Astrocyte (in vitro differentiated cells and primary cell): ENCODE results near the gene OPCML.

Experiments used
- EZH2 ChIP-seq: IDR thresholded peaks from 2 replicates; pipeline ENCODE4 v1.6.1; 2012; ENCODE audit warnings: mild to moderate bottlenecking, low read length, inconsistent platforms; ENCODE audit not compliant: insufficient read depth
- TF ChIP-seq, protein P1 (sequence below): IDR thresholded peaks from 2 replicates; pipeline ENCODE4 v1.5.1; 2011; ENCODE audit warnings: low read depth, mild to moderate bottlenecking, inconsistent platforms, low read length, moderate library complexity; ENCODE audit not compliant: insufficient read depth

- TF ChIP-seq, protein P1, sequence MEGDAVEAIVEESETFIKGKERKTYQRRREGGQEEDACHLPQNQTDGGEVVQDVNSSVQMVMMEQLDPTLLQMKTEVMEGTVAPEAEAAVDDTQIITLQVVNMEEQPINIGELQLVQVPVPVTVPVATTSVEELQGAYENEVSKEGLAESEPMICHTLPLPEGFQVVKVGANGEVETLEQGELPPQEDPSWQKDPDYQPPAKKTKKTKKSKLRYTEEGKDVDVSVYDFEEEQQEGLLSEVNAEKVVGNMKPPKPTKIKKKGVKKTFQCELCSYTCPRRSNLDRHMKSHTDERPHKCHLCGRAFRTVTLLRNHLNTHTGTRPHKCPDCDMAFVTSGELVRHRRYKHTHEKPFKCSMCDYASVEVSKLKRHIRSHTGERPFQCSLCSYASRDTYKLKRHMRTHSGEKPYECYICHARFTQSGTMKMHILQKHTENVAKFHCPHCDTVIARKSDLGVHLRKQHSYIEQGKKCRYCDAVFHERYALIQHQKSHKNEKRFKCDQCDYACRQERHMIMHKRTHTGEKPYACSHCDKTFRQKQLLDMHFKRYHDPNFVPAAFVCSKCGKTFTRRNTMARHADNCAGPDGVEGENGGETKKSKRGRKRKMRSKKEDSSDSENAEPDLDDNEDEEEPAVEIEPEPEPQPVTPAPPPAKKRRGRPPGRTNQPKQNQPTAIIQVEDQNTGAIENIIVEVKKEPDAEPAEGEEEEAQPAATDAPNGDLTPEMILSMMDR: no peak
- TF ChIP-seq EZH2: no peak
These were observed 945.5 kb downstream of the OPCML start for GRCh38 chr11:132586801-132587200.
